ENCODE data around the gene RFNG. TPM values are rescaled to one million over a fixed set of nuclear protein-coding genes. Genes with fewer than 3 reads are reported as not detected.
A peak's percentile ranks its signal among the peaks of the same experiment; 100 is the strongest.

The RFNG gene
- total and polyA plus RNA-seq, 2 donors (not counting 1 experiment from before 2014, with no cell fraction given) = 30.1 to 44.5 TPM

DNA sequence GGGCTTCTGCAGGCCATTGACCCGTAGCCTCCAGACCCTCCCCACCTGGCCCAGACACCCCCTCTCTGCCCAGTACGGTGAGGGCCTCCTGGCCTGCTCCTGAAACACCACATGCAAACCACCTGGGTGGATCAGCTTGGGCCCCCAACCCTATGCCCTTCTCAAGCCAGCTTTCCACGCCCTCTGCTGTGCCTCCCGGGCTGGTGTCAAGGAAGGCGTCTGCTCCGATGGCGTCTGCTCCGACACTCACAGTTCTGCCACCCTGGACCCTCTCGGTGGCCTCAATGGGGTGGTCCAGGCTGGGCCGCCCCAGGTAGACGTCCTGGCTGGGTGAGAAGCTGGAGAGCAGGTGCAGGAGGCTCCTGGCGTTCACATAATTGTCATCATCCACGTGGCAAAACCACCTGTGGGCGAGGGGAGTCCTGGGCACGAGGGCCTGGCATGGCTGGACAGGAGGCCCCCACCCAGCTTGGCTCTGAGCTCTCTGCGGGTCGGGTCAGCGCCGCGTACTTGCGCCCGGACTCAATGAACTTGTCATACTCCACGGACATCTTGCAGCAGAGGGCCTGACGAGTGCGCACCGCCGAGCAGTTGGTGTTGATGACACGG is 1.4 kb downstream of the RFNG start:
- H3K4me1 ChIP-seq (ENCODE audit: control insufficient read depth in 2 of 2, insufficient read depth in 2 of 2, low read length in 2 of 2) = peaks cover 20 to 34% of the 10 kb centered on the region in 2 donors
- peaks cover 14% of the 10 kb centered on the region for H3K4me1 Mint-ChIP-seq
- H3K4me3 Mint-ChIP-seq = peak overlapping the region; percentile 84
- H3K27ac ChIP-seq (ENCODE audit: low read length in 2 of 2) = no peak overlapping the region
- peaks cover 0 to 19% of the 10 kb centered on the region in 2 experiments for H3K36me3 ChIP-seq (replicated peaks in 1 of 2; ENCODE audit: control extremely low read depth in 1 of 2, control insufficient read depth in 1 of 2, extremely low read depth in 1 of 2, insufficient read depth in 2 of 2, low read length in 1 of 2)
- no peak overlapping the region for H3K9ac ChIP-seq (ENCODE audit: low read length)
- ATAC-seq (ENCODE audit: low read depth) (no peak), DNase-seq (no peak)
- peaks cover 19% of the 10 kb centered on the region for H4K20me1 ChIP-seq (ENCODE audit: control insufficient read depth, insufficient read depth, low read length, poor library complexity, severe bottlenecking)
- ChIA-PET POLR2A (interaction anchor here (0.8 kb wide), 1 partner anchor 16 kb away, joined by 3 read pairs; the partner anchor contains the start of gene DUS1L), CTCF (interaction anchor here (1.0 to 1.7 kb wide), 2 partner anchors 12 to 20 kb away, joined by 3 to 6 read pairs; partner anchors contain the start of gene DCXR)
- WGBS (ENCODE audit: insufficient coverage) = 95% methylated on average over 28 of the region's 28 CpGs
- H3K4me2 ChIP-seq (replicated peaks; ENCODE audit: low read depth, low read length, poor library complexity, severe bottlenecking) = peak overlapping the region; percentile 90
- no peaks in the 10 kb centered on the region for H3K27me3 ChIP-seq (replicated peaks in 1 of 4; ENCODE audit: control extremely low read depth in 1 of 4, control insufficient read depth in 3 of 4, insufficient read depth in 4 of 4, low read length in 3 of 4)
- TF ChIP-seq, protein P1, sequence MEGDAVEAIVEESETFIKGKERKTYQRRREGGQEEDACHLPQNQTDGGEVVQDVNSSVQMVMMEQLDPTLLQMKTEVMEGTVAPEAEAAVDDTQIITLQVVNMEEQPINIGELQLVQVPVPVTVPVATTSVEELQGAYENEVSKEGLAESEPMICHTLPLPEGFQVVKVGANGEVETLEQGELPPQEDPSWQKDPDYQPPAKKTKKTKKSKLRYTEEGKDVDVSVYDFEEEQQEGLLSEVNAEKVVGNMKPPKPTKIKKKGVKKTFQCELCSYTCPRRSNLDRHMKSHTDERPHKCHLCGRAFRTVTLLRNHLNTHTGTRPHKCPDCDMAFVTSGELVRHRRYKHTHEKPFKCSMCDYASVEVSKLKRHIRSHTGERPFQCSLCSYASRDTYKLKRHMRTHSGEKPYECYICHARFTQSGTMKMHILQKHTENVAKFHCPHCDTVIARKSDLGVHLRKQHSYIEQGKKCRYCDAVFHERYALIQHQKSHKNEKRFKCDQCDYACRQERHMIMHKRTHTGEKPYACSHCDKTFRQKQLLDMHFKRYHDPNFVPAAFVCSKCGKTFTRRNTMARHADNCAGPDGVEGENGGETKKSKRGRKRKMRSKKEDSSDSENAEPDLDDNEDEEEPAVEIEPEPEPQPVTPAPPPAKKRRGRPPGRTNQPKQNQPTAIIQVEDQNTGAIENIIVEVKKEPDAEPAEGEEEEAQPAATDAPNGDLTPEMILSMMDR (IDR thresholded peaks at IDR 0.05) = no peak
- no peak for TF ChIP-seq EZH2 (IDR thresholded peaks at IDR 0.05; ENCODE audit: borderline replicate concordance, insufficient read depth, low read depth, low read length, poor library complexity, severe bottlenecking)
- H3K27ac Mint-ChIP-seq = peak overlapping the region; percentile 86
- no peaks in the 10 kb centered on the region for H3K9me3 ChIP-seq (ENCODE audit: control extremely low read depth in 1 of 3, control insufficient read depth in 2 of 3, insufficient read depth in 1 of 3, low read length in 2 of 3)
- H3K9me3 Mint-ChIP-seq (ENCODE audit: insufficient read depth) = no peaks in the 10 kb centered on the region
- H2AFZ ChIP-seq (ENCODE audit: insufficient read depth, low read depth, low read length, poor library complexity, severe bottlenecking) = no peak overlapping the region
- intact Hi-C loops (cut with micrococcal nuclease) = loop anchor here (2.0 kb wide), 1 partner anchor 27 kb away; the partner anchor contains the start of genes CENPX and LRRC45
- H3K79me2 ChIP-seq (ENCODE audit: control insufficient read depth, insufficient read depth, low read length) = peaks cover 29% of the 10 kb centered on the region
- no peaks in the 10 kb centered on the region for H3K27me3 Mint-ChIP-seq
- no peak overlapping the region for H3K4me3 ChIP-seq (ENCODE audit: control extremely low read depth in 1 of 5, extremely low read depth in 1 of 5, insufficient read depth in 1 of 5, low read depth in 2 of 5, low read length in 4 of 5)

DNA sequence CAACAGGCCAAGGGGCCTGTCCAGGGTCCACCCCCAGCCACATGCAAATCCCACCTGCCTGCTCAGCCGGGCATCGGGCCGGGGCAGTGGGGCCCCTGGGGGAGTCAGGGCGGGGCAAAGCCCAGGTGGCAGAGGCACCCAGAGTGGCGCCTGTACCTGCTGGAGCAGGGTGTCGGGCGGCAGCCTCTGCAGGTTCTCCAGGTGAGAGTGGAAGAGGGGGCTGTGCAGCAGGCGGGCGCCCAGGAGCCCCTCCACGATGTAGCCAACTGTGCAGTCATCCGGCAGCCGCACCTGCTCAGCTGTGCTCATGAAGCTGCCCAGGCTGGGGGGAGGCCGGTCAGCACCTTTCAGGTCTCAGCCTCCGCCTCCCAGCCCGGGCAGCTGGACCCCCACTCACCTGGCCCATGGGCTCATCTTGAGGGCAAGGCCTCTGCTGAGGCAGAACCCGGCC is 2.1 kb downstream of the RFNG start:
- H3K9ac ChIP-seq (ENCODE audit: low read length) = no peak overlapping the region
- peaks cover 19% of the 10 kb centered on the region for H4K20me1 ChIP-seq (ENCODE audit: control insufficient read depth, insufficient read depth, low read length, poor library complexity, severe bottlenecking)
- H3K27ac ChIP-seq (ENCODE audit: low read length in 2 of 2) = no peak overlapping the region
- H3K9me3 Mint-ChIP-seq (ENCODE audit: insufficient read depth) = no peaks in the 10 kb centered on the region
- H3K27me3 Mint-ChIP-seq = no peaks in the 10 kb centered on the region
- H3K36me3 ChIP-seq (replicated peaks in 1 of 2; ENCODE audit: control extremely low read depth in 1 of 2, control insufficient read depth in 1 of 2, extremely low read depth in 1 of 2, insufficient read depth in 2 of 2, low read length in 1 of 2) = peaks cover 0 to 12% of the 10 kb centered on the region in 2 experiments
- no peaks in the 10 kb centered on the region for H3K9me3 ChIP-seq (ENCODE audit: control extremely low read depth in 1 of 3, control insufficient read depth in 2 of 3, insufficient read depth in 1 of 3, low read length in 2 of 3)
- intact Hi-C loops (cut with micrococcal nuclease) = no loop called here
- H3K79me2 ChIP-seq (ENCODE audit: control insufficient read depth, insufficient read depth, low read length) = peaks cover 29% of the 10 kb centered on the region
- no peak overlapping the region for H3K4me2 ChIP-seq (replicated peaks; ENCODE audit: low read depth, low read length, poor library complexity, severe bottlenecking)
- ATAC-seq (ENCODE audit: low read depth) (no peak), DNase-seq (no peak)
- no peaks in the 10 kb centered on the region for H3K27me3 ChIP-seq (replicated peaks in 1 of 4; ENCODE audit: control extremely low read depth in 1 of 4, control insufficient read depth in 3 of 4, insufficient read depth in 4 of 4, low read length in 3 of 4)
- peaks cover 20 to 34% of the 10 kb centered on the region in 2 donors for H3K4me1 ChIP-seq (ENCODE audit: control insufficient read depth in 2 of 2, insufficient read depth in 2 of 2, low read length in 2 of 2)
- peak overlapping the region; percentile 54 for H3K4me3 Mint-ChIP-seq
- POLR2A ChIA-PET = interaction anchor here (0.8 kb wide), 1 partner anchor 16 kb away, joined by 3 read pairs; the partner anchor contains the start of gene DUS1L
- H3K27ac Mint-ChIP-seq = no peak overlapping the region
- no peak overlapping the region for H2AFZ ChIP-seq (ENCODE audit: insufficient read depth, low read depth, low read length, poor library complexity, severe bottlenecking)
- CTCF ChIA-PET = interaction anchor here (1.0 to 1.7 kb wide), 2 partner anchors 12 to 19 kb away, joined by 3 to 6 read pairs; partner anchors contain the start of gene DCXR
- H3K4me1 Mint-ChIP-seq = peaks cover 14% of the 10 kb centered on the region
- TF ChIP-seq, protein P1 (IDR thresholded peaks at IDR 0.05) = no peak
- TF ChIP-seq EZH2 (IDR thresholded peaks at IDR 0.05; ENCODE audit: borderline replicate concordance, insufficient read depth, low read depth, low read length, poor library complexity, severe bottlenecking) = no peak
- no peak overlapping the region for H3K4me3 ChIP-seq (ENCODE audit: control extremely low read depth in 1 of 5, extremely low read depth in 1 of 5, insufficient read depth in 1 of 5, low read depth in 2 of 5, low read length in 4 of 5)
- 89% methylated on average over 15 of the region's 16 CpGs for WGBS (ENCODE audit: insufficient coverage)
